SK-N-SH (cell line): Measurements from ENCODE around the gene PPP1R1B. TPM values are rescaled to one million over a fixed set of nuclear protein-coding genes. Genes with fewer than 3 reads are reported as not detected.

Source experiments
- CTCF ChIA-PET: fragments of 300-600, 350-600 bp; formaldehyde crosslinking; extraction: SDS; loops from one replicate; lab custom pipeline; 2021; lab: Yijun Ruan, JAX
- POLR2A ChIA-PET: fragments of 350-600 bp; sonication (Branson Sonifier 250); formaldehyde crosslinking; extraction: SDS; loops from one replicate; lab custom pipeline; 2020; ENCODE audit warnings: antibody characterized with exemption, inconsistent platforms; lab: Yijun Ruan, JAX
- DNase-seq: peaks from one replicate; pipeline ENCODE4 v3.0.0; 2012
- H2AFZ ChIP-seq: fragments of 200-600 bp; sonication (generic); 2 replicates; pipeline ENCODE4 v1.8.1; 2016; ENCODE audit warnings: antibody characterized with exemption, mild to moderate bottlenecking, low read depth
- H3F3A ChIP-seq: fragments of 200-600 bp; sonication (generic); replicated peaks from 2 replicates; pipeline ENCODE3; 2016; ENCODE audit warnings: antibody characterized with exemption, mild to moderate bottlenecking; ENCODE audit not compliant: insufficient read depth
- H3K27ac ChIP-seq, 2 experiments: fragments of 200-500 bp in 1 of 2; fragments of 200-600 bp in 1 of 2; sonication (Bioruptor generic) in 1 of 2; sonication (generic), shearing (Covaris generic) in 1 of 2; 2 replicates each; pipeline versions ENCODE4 v1.5.1 to v1.6.1; 2014 to 2016; ENCODE audit warnings: low read depth in 2 of 2, inconsistent platforms in 1 of 2, low read length in 1 of 2, mild to moderate bottlenecking in 1 of 2, mixed read lengths in 1 of 2
- H3K27me3 ChIP-seq: fragments of 200-600 bp; sonication (generic), shearing (Covaris generic); 2 replicates; pipeline ENCODE4 v1.6.1; 2016; ENCODE audit warnings: mixed run types; ENCODE audit not compliant: insufficient read depth
- H3K36me3 ChIP-seq, 2 experiments: fragments of 200-500 bp in 1 of 2; fragments of 200-600 bp in 1 of 2; sonication (Bioruptor generic) in 1 of 2; sonication (generic) in 1 of 2; replicated peaks in 1 of 2; 2 replicates each; pipeline versions ENCODE3 to v1.5.1; 2014 to 2016; ENCODE audit warnings: low read length in 1 of 2, mild to moderate bottlenecking in 1 of 2; ENCODE audit not compliant: insufficient read depth in 2 of 2, control insufficient read depth in 1 of 2
- H3K4me1 ChIP-seq, 2 experiments: fragments of 200-500 bp in 1 of 2; fragments of 200-600 bp in 1 of 2; sonication (Bioruptor generic) in 1 of 2; sonication (generic), shearing (Covaris generic) in 1 of 2; 2 replicates each; pipeline versions ENCODE4 v1.5.1 to v1.6.1; 2014 to 2016; ENCODE audit warnings: low read depth in 1 of 2, low read length in 1 of 2, mixed run types in 1 of 2; ENCODE audit not compliant: insufficient read depth in 2 of 2, control insufficient read depth in 1 of 2
- H3K4me2 ChIP-seq: fragments of 200-600 bp; sonication (generic), shearing (Covaris generic); 2 replicates; pipeline ENCODE4 v1.6.1; 2017; ENCODE audit warnings: mixed run types
- H3K4me3 ChIP-seq, 2 experiments: fragments of 200-500 bp in 1 of 2; fragments of 200-600 bp in 1 of 2; sonication (Bioruptor generic) in 1 of 2; sonication (generic), shearing (Covaris generic) in 1 of 2; 2 replicates each; pipeline versions ENCODE4 v1.5.1 to v1.8.1; 2014 to 2016; ENCODE audit warnings: low read depth in 2 of 2, inconsistent platforms in 1 of 2, low read length in 1 of 2, mild to moderate bottlenecking in 1 of 2, mixed read lengths in 1 of 2, moderate library complexity in 1 of 2
- H3K79me2 ChIP-seq: fragments of 200-600 bp; sonication (generic); 2 replicates; pipeline ENCODE4 v1.8.1; 2017; ENCODE audit warnings: mild to moderate bottlenecking; ENCODE audit not compliant: insufficient read depth
- H3K9ac ChIP-seq: fragments of 200-600 bp; sonication (generic); 2 replicates; pipeline ENCODE4 v1.6.1; 2017; ENCODE audit warnings: mixed run types
- H3K9me2 ChIP-seq: fragments of 200-600 bp; sonication (generic); 2 replicates; pipeline ENCODE4 v1.6.1; 2017; ENCODE audit warnings: mixed run types
- H3K9me3 ChIP-seq: fragments of 200-600 bp; sonication (generic); 2 replicates; pipeline ENCODE4 v1.6.1; 2017; ENCODE audit warnings: mixed run types, mild to moderate bottlenecking, moderate library complexity
- H4K20me1 ChIP-seq: fragments of 200-600 bp; sonication (generic); 2 replicates; pipeline ENCODE4 v1.6.1; 2017; ENCODE audit warnings: mild to moderate bottlenecking, mixed run types; ENCODE audit not compliant: insufficient read depth
- EZH2phosphoT487 ChIP-seq: fragments of 200-600 bp; sonication (generic); IDR thresholded peaks from 2 replicates; pipeline ENCODE4 v1.6.1; 2017; ENCODE audit warnings: low read depth, mixed run types, mild to moderate bottlenecking, antibody characterized with exemption, moderate library complexity, borderline replicate concordance
- FOSL2 ChIP-seq: IDR thresholded peaks from 2 replicates; pipeline ENCODE4 v1.4.0; 2012; ENCODE audit warnings: low read depth, mild to moderate bottlenecking, moderate library complexity, borderline replicate concordance
- GABPA ChIP-seq: IDR thresholded peaks from 2 replicates; pipeline ENCODE4 v1.4.0; 2012; ENCODE audit warnings: low read depth, mild to moderate bottlenecking
- IRF3 ChIP-seq: fragments of 150-350 bp; IDR thresholded peaks from 2 replicates; pipeline ENCODE4 v1.6.1; 2016; ENCODE audit warnings: mild to moderate bottlenecking, low read depth, low read length
- JUND ChIP-seq: IDR thresholded peaks from 2 replicates; pipeline ENCODE4 v1.4.0; 2012
- RAD21 ChIP-seq: IDR thresholded peaks from 2 replicates; pipeline ENCODE4 v1.6.1; 2012; ENCODE audit warnings: mild to moderate bottlenecking, low read length
- SMC3 ChIP-seq: IDR thresholded peaks from 2 replicates; pipeline ENCODE4 v1.6.1; 2012; ENCODE audit warnings: low read depth, low read length, improper control_type of control experiment
- TCF12 ChIP-seq: IDR thresholded peaks from 2 replicates; pipeline ENCODE4 v1.4.0; 2012
- TEAD4 ChIP-seq: IDR thresholded peaks from 2 replicates; pipeline ENCODE4 v1.4.0; 2012; ENCODE audit warnings: mild to moderate bottlenecking, borderline replicate concordance; ENCODE audit not compliant: insufficient read depth
- USF1 ChIP-seq: IDR thresholded peaks from 2 replicates; pipeline ENCODE4 v1.4.0; 2012; ENCODE audit warnings: low read depth, borderline replicate concordance
- YY1 ChIP-seq: IDR thresholded peaks from 2 replicates; pipeline ENCODE4 v1.4.0; 2012; ENCODE audit warnings: low read depth, mild to moderate bottlenecking
- WGBS: methylation state at CpG from one replicate; pipeline ENCODE4 v1.1.6; 2017; ENCODE audit warnings: low lambda C conversion rate; 5-methylcytosine and 5-hydroxymethylcytosine counted together
- polyA plus RNA-seq, 3 experiments: library from polyadenylated mRNA; depleted of rRNA; stranded (reverse); fragments of >200 nt; gene quantifications; 2 replicates each; pipeline ENCODE4 v1.2.3, GENCODE V29; 2012

Gene PPP1R1B
- polyA plus RNA-seq, 1 of the 3 experiments (the other 2 are of a cell fraction): 0.07 TPM

- Histone ChIP-seq H3K9me3 (no peaks in the 10 kb centered on the region), H3K9me2 (no peaks in the 10 kb centered on the region), H3K27ac (no peak overlapping the region), H3K9ac (no peak overlapping the region), H4K20me1 (no peaks in the 10 kb centered on the region), H3K4me1 (no peaks in the 10 kb centered on the region; a peak in 1 of 4 replicates), H3K27me3 (no peaks in the 10 kb centered on the region), H2AFZ (no peak overlapping the region), H3K4me3 (no peak overlapping the region), H3F3A (no peaks in the 10 kb centered on the region), H3K4me2 (no peak overlapping the region), H3K79me2 (no peaks in the 10 kb centered on the region), H3K36me3 (peaks cover 0 to 40% of the 10 kb centered on the region in 2 experiments)
- WGBS: 97% methylated on average over 5 of the region's 5 CpGs
- no peak for DNase-seq
- ChIA-PET CTCF (interaction anchor here (1.0 kb wide), 1 partner anchor 39 kb away, joined by 7 read pairs; no protein-coding TSS in a partner anchor), POLR2A (interaction anchor here (0.8 kb wide), 1 partner anchor 10 kb away, joined by 4 read pairs; no protein-coding TSS in a partner anchor)
- TF ChIP-seq IRF3: no peak
- no peak for TF ChIP-seq RAD21
- TF ChIP-seq TEAD4: no peak
- TF ChIP-seq GABPA: no peak
- no peak for TF ChIP-seq YY1
- TF ChIP-seq USF1: no peak
- TF ChIP-seq EZH2phosphoT487: no peak
- no peak for TF ChIP-seq SMC3
Observed at GRCh38 chr17:39660011-39660360, 33.2 kb downstream of the PPP1R1B start.

- no peaks in the 10 kb centered on the region for H3K27me3 ChIP-seq
- H3K9me3 ChIP-seq: no peaks in the 10 kb centered on the region
- WGBS: 91% methylated on average over 22 of the region's 35 CpGs
Observed at GRCh38 chr17:39660397-39661385, 33.9 kb downstream of the PPP1R1B start.

More at GRCh38 chr17:39660397-39661385, 33.9 kb downstream of the PPP1R1B start:
- Histone ChIP-seq H3K36me3 (peaks cover 0 to 40% of the 10 kb centered on the region in 2 experiments), H3K79me2 (no peaks in the 10 kb centered on the region), H3F3A (no peaks in the 10 kb centered on the region), H3K9ac (no peak overlapping the region), H3K4me3 (no peak overlapping the region), H3K4me2 (no peak overlapping the region), H3K9me2 (no peaks in the 10 kb centered on the region), H4K20me1 (no peaks in the 10 kb centered on the region), H2AFZ (no peak overlapping the region), H3K27ac (no peak overlapping the region), H3K4me1 (peaks cover 0 to 2% of the 10 kb centered on the region in 2 experiments; a peak in 1 of 4 replicates)
- ChIA-PET CTCF (interaction anchor here (0.6 to 15.8 kb wide), 4 partner anchors 8 to 40 kb away, joined by 3 to 149 read pairs (median 8); no protein-coding TSS in a partner anchor), POLR2A (no interaction called here)
- DNase-seq: no peak
- no peak for TF ChIP-seq FOSL2
- TF ChIP-seq TEAD4: no peak
- no peak for TF ChIP-seq TCF12
- TF ChIP-seq JUND: no peak
- no peak for TF ChIP-seq GABPA
